ENCODE results near the gene MPP2. TPM values are rescaled to one million over a fixed set of nuclear protein-coding genes. Genes with fewer than 3 reads are reported as not detected.

MPP2 gene
- total and polyA plus RNA-seq, 11 donors, result 6.7 to 22.3 (median 13.6) TPM

DNA sequence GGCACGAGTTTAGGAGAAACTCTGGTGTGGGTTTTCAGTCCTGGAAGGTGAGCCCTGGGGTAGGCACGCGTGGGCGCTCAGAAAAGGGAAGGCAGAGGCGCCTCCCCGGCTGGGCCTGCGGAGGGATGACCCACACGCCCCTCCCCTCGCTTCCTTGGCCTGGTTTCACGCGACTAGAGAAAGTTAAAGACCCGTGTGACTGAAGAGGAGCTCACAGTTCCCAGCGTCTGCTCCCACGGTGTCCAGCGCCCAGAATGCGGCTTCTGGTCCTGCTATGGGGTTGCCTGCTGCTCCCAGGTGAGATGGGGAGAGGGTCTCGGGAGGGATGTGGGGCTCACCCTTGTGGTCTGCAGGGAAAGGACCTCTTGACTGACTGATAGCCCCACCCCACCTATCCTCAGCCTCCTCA, 60.4 kb downstream of the MPP2 start, which contains the start of gene CD300LG:
TSS of gene CD300LG (plus strand) at position 214 of the 409 bp plus-strand sequence. CDS start at position 255, 41 bp downstream.
- DNase-seq (peak in 3 of 5 donors; percentile 43 to 64 (median 57)), ATAC-seq (peak; percentile 16 to 72 (median 42))
- Histone ChIP-seq H3K27me3 (no peaks in the 10 kb centered on the region), H3K9me3 (no peaks in the 10 kb centered on the region), H3K4me3 (peak within 1 kb of the TSS in 11 of 12 donors; percentile 24 to 58 (median 47)), H3K4me1 (peaks cover 0 to 25% (median 8%) of the 10 kb centered on the region in 12 donors), H3K36me3 (no peaks in the 10 kb centered on the region), H3K27ac (peak within 1 kb of the TSS; percentile 13 to 81 (median 71))
- peak in 1 of 2 donors; percentile 47 for TF ChIP-seq POLR2A (IDR thresholded peaks at IDR 0.05)
- TF ChIP-seq, protein P1, sequence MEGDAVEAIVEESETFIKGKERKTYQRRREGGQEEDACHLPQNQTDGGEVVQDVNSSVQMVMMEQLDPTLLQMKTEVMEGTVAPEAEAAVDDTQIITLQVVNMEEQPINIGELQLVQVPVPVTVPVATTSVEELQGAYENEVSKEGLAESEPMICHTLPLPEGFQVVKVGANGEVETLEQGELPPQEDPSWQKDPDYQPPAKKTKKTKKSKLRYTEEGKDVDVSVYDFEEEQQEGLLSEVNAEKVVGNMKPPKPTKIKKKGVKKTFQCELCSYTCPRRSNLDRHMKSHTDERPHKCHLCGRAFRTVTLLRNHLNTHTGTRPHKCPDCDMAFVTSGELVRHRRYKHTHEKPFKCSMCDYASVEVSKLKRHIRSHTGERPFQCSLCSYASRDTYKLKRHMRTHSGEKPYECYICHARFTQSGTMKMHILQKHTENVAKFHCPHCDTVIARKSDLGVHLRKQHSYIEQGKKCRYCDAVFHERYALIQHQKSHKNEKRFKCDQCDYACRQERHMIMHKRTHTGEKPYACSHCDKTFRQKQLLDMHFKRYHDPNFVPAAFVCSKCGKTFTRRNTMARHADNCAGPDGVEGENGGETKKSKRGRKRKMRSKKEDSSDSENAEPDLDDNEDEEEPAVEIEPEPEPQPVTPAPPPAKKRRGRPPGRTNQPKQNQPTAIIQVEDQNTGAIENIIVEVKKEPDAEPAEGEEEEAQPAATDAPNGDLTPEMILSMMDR (IDR thresholded peaks at IDR 0.05), result no peak
- intact Hi-C loops (cut with DNase I), result loop anchor here in 8 of 10 donors (2.0 to 10.0 kb wide), 6 partner anchors 65 to 152 kb away; partner anchors contain the start of genes DUSP3 (in 3 of the 8) and CFAP97D1 (in 2 of the 8)
- 43 to 50% (median 45%) methylated on average over 15 to 17 of the region's 17 CpGs for WGBS, 4 donors

GRCh38 chr17:43846221-43846712, 61.1 kb downstream of the MPP2 start:
- ATAC-seq, result peak; percentile 90 to 96 (median 94)
- intact Hi-C loops (cut with DNase I), result loop anchor here in 8 of 10 donors (2.0 to 10.0 kb wide), 6 partner anchors 64 to 151 kb away; partner anchors contain the start of genes DUSP3 (in 3 of the 8) and CFAP97D1 (in 2 of the 8)
- 7 to 9% (median 8%) methylated on average over 13 of the region's 13 CpGs for WGBS, 4 donors

GRCh38 chr17:43845766-43846165, 61.6 kb downstream of the MPP2 start:
- Histone ChIP-seq H3K27me3 (no peaks in the 10 kb centered on the region), H3K36me3 (no peaks in the 10 kb centered on the region), H3K4me1 (peaks cover 0 to 23% (median 11%) of the 10 kb centered on the region in 12 donors), H3K27ac (peak overlapping the region in 10 of 12 donors; percentile 4 to 81 (median 53)), H3K4me3 (no peak overlapping the region), H3K9me3 (no peaks in the 10 kb centered on the region)
- no peak for ATAC-seq
- intact Hi-C loops (cut with DNase I), result loop anchor here in 8 of 10 donors (2.0 to 10.0 kb wide), 6 partner anchors 63 to 151 kb away; partner anchors contain the start of genes DUSP3 (in 3 of the 8) and CFAP97D1 (in 2 of the 8)
- TF ChIP-seq, protein P1 (IDR thresholded peaks at IDR 0.05), result no peak
- TF ChIP-seq POLR2A (IDR thresholded peaks at IDR 0.05), result no peak
- no peak for DNase-seq
- WGBS, 4 donors, result 59 to 71% (median 65%) methylated on average over 4 of the region's 4 CpGs

More at GRCh38 chr17:43846221-43846712, 61.1 kb downstream of the MPP2 start:
- TF ChIP-seq, protein P1 (IDR thresholded peaks at IDR 0.05), result peak; percentile 95 to 99 (median 98)
- TF ChIP-seq POLR2A (IDR thresholded peaks at IDR 0.05), result no peak
- Histone ChIP-seq H3K27ac (peak overlapping the region; percentile 13 to 81 (median 71)), H3K9me3 (no peaks in the 10 kb centered on the region), H3K4me1 (peaks cover 0 to 18% (median 8%) of the 10 kb centered on the region in 12 donors), H3K36me3 (no peaks in the 10 kb centered on the region), H3K4me3 (peak overlapping the region in 6 of 12 donors; percentile 39 to 57 (median 50)), H3K27me3 (no peaks in the 10 kb centered on the region)
- peak; percentile 85 to 93 (median 88) for DNase-seq

DNA sequence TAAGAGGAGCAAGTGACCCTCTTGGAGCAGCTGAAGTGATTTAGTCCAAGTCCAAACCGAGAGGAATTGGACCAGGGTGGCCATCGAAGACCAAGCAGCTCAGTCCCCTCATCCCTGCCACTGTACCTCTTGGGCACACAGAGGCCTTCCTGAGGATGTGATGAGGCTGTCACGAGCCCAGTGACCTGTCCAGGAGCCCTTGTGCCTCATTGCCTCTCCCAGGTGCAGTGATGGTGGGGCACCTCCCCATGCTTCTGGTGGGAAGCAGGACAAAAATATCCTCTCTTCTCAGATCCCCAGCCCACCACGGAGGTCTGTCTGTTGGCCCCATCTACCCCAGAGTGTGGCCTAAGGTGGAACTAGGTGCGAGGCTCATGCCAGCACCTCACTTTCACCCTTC, 63.1 kb downstream of the MPP2 start:
- H3K9me3 ChIP-seq, result no peaks in the 10 kb centered on the region
- H3K4me1 ChIP-seq, result peaks cover 0 to 30% (median 14%) of the 10 kb centered on the region in 12 donors
- ATAC-seq, result no peak
- no peak overlapping the region for H3K27ac ChIP-seq
- peak in 1 of 5 donors; percentile 7 for DNase-seq
- WGBS, 4 donors, result 92 to 98% (median 94%) methylated on average over 5 of the region's 5 CpGs
- intact Hi-C loops (cut with DNase I), result loop anchor here in 6 of 10 donors (5.0 to 10.0 kb wide), 2 partner anchors 62 to 149 kb away; partner anchors contain the start of gene CFAP97D1 (in 1 of the 6)
- H3K4me3 ChIP-seq, result no peak overlapping the region
- no peaks in the 10 kb centered on the region for H3K36me3 ChIP-seq
- H3K27me3 ChIP-seq, result no peaks in the 10 kb centered on the region
- TF ChIP-seq, protein P1 (IDR thresholded peaks at IDR 0.05), result no peak
- no peak for TF ChIP-seq POLR2A (IDR thresholded peaks at IDR 0.05)
